ENCODE data around the gene FOXA3. TPM values are rescaled to one million over a fixed set of nuclear protein-coding genes. Genes with fewer than 3 reads are reported as not detected.

Gene FOXA3
- total RNA-seq, 2 experiments from 2014 or later = 0.36 TPM; not detected in 1

DNA sequence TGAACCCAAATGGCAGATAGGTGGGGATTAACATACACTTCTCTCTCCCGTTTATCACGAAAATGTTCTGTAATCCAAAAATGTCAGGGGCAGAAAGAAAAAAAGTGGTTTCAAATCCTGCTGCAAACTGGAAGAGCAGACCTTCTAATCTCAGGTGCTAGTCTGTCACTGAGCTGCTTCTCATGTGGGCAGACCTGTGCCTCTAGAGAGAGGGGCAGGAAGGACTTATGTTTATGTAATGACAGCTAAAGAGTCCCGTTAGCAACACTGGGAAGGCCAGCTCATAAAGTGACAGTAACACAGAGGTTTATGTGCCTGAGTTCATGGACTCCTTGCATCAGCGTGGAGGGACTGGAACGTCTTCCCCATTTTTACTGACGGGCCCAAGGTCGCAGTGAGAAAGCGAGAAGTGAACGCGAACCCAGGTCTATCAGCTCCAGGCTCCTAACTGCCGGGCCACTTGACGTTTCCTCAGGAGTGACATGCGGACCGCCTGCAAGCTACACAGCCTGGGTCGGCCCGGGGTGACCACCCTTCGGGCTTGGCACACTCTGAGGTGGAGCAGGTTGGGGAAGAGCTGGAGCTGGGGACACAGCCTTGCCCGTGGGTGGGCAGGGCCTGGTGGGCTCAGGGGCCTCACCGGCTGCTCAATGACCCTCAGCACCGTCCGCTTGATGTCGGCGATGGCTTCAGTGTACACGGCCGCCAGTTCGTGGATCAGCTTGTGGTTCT, 39.4 kb upstream of the FOXA3 start:
- POLR2A ChIA-PET = interaction anchor here (0.7 to 1.7 kb wide), 4 partner anchors 25 to 204 kb away, joined by 3 to 4 read pairs (median 4); no protein-coding TSS in a partner anchor
- CTCF ChIA-PET = interaction anchor here (1.1 to 4.7 kb wide), 3 partner anchors 7 to 25 kb away, joined by 3 to 35 read pairs (median 4); no protein-coding TSS in a partner anchor
- ATAC-seq = no peak
- Mint-ChIP-seq H3K9me3 (no peaks in the 10 kb centered on the region), H3K4me3 (no peak overlapping the region), H3K27ac (no peak overlapping the region), H3K4me1 (ENCODE audit: low read depth) (no peaks in the 10 kb centered on the region), H3K27me3 (no peaks in the 10 kb centered on the region), H3K36me3 (ENCODE audit: low read depth) (peaks cover 45% of the 10 kb centered on the region)
- intact Hi-C loops (cut with micrococcal nuclease) = no loop called here
- no peak for DNase-seq
- TF ChIP-seq, protein P1, sequence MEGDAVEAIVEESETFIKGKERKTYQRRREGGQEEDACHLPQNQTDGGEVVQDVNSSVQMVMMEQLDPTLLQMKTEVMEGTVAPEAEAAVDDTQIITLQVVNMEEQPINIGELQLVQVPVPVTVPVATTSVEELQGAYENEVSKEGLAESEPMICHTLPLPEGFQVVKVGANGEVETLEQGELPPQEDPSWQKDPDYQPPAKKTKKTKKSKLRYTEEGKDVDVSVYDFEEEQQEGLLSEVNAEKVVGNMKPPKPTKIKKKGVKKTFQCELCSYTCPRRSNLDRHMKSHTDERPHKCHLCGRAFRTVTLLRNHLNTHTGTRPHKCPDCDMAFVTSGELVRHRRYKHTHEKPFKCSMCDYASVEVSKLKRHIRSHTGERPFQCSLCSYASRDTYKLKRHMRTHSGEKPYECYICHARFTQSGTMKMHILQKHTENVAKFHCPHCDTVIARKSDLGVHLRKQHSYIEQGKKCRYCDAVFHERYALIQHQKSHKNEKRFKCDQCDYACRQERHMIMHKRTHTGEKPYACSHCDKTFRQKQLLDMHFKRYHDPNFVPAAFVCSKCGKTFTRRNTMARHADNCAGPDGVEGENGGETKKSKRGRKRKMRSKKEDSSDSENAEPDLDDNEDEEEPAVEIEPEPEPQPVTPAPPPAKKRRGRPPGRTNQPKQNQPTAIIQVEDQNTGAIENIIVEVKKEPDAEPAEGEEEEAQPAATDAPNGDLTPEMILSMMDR (IDR thresholded peaks at IDR 0.05) = no peak

DNA sequence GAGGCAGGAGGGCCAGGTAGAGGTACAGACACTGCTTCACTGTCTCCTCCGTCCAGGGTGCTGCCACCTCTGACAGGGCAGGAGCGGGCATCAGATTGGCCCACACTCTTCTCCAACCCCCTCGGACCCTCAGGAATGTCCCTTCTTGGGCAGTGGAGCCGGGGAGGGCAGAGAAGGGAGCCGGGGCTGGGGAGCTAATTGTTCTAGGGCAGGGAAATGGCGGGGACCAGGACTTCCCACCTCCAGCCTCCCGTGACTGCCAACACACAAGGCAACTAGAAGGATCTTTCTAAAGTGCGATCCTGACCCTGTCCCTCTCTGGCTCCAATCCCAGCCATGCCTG, 38.9 kb upstream of the FOXA3 start:
- peaks cover 46% of the 10 kb centered on the region for H3K36me3 Mint-ChIP-seq (ENCODE audit: low read depth)
- no peaks in the 10 kb centered on the region for H3K27me3 Mint-ChIP-seq
- no peak overlapping the region for H3K4me3 Mint-ChIP-seq

DNA sequence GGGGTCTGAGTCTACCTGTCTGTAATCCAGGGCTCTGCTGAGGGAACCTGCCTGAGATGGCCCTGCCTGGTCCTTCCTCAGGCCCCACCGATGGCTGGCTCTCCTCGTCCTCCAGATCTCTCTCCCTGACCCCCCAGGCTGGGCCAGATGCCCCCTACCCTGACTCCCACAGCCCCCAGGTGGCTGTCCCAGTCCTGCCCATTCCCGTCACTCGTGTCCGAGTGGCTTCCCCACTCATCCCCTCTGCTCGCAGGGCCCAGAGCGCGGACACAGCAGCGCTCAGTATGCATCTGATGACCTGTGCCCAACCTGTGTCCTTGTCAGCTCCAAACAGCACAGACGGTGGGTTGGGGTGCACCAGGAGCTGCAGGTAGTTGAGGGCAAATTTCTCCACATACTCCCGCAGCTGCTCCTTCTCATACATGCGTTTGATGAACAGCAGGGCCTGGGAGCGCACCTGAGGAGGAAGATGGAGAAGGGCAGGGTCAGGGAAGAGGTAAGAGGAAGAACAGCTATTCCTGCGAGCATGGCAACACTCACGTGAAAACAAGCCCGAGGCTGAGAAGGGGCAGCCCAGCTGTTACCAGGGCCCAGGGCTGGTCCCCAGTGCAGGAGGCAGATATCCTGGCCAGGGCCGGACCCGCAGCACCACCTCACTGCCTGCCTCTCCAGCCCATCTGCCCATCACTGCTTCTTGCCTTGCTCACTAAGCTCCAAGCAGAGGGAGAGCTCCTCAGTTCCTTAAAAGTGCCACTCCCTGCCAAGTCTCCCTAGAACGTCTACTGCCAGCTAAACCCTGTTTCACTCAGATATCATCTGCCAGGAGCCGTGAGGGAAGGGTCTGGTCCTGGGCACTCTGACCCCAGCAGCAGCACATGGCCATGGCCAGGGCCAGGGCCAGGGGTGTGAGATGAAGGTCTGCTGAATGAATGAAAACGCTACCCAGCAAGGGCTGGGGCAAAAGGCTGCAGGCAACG, 37.9 kb upstream of the FOXA3 start:
- CTCF ChIA-PET = interaction anchor here (4.7 kb wide), 1 partner anchor 9 kb away, joined by 35 read pairs; no protein-coding TSS in a partner anchor
- ATAC-seq = no peak
- Mint-ChIP-seq H3K27me3 (no peaks in the 10 kb centered on the region), H3K4me1 (ENCODE audit: low read depth) (no peaks in the 10 kb centered on the region), H3K9me3 (no peaks in the 10 kb centered on the region), H3K27ac (no peak overlapping the region), H3K36me3 (ENCODE audit: low read depth) (peaks cover 51% of the 10 kb centered on the region), H3K4me3 (no peak overlapping the region)
- DNase-seq = no peak
- TF ChIP-seq, protein P1 (IDR thresholded peaks at IDR 0.05) = no peak
- POLR2A ChIA-PET = interaction anchor here (1.0 to 2.1 kb wide), 2 partner anchors 9 to 11 kb away, joined by 4 to 8 read pairs; partner anchors contain the start of gene RSPH6A
- intact Hi-C loops (cut with micrococcal nuclease) = no loop called here

More for the DNA sequence above, 38.9 kb upstream of the FOXA3 start:
- DNase-seq (no peak), ATAC-seq (no peak)
- no peaks in the 10 kb centered on the region for H3K9me3 Mint-ChIP-seq
- no peaks in the 10 kb centered on the region for H3K4me1 Mint-ChIP-seq (ENCODE audit: low read depth)
- intact Hi-C loops (cut with micrococcal nuclease) = no loop called here
- H3K27ac Mint-ChIP-seq = no peak overlapping the region
- ChIA-PET CTCF (interaction anchor here (1.1 to 4.7 kb wide), 3 partner anchors 8 to 26 kb away, joined by 3 to 35 read pairs (median 4); no protein-coding TSS in a partner anchor), POLR2A (interaction anchor here (1.2 to 2.1 kb wide), 4 partner anchors 8 to 30 kb away, joined by 4 to 8 read pairs (median 4); no protein-coding TSS in a partner anchor)
- TF ChIP-seq, protein P1 (IDR thresholded peaks at IDR 0.05) = no peak

DNA sequence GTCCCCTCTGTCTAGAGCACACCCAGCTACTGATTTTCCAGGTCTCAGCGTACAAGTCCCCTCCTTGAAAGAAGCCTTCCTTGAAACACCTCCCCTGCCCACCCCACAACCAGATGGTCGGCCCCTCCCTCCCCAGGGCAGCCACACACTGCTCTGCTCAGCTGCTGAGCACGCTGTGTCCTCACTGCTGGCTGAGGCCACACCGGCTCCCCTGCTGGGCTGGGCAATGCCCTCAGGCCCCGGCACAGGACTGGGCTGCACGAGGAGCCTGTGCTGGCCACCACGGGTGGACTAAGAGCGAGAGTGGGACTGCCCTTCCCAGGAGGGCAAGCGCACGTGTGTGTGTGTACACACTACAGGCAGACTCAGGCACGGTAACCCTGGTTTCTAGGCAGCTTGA, 37.2 kb upstream of the FOXA3 start:
- no peaks in the 10 kb centered on the region for H3K9me3 Mint-ChIP-seq
- no peaks in the 10 kb centered on the region for H3K4me1 Mint-ChIP-seq (ENCODE audit: low read depth)
- peaks cover 56% of the 10 kb centered on the region for H3K36me3 Mint-ChIP-seq (ENCODE audit: low read depth)
- ChIA-PET POLR2A (interaction anchor here (1.0 to 2.1 kb wide), 2 partner anchors 9 to 12 kb away, joined by 4 to 8 read pairs; partner anchors contain the start of gene RSPH6A), CTCF (interaction anchor here (1.7 to 4.7 kb wide), 2 partner anchors 10 to 28 kb away, joined by 9 to 35 read pairs; no protein-coding TSS in a partner anchor)
- TF ChIP-seq, protein P1 (IDR thresholded peaks at IDR 0.05) = no peak
- H3K4me3 Mint-ChIP-seq = no peak overlapping the region
- no peak for ATAC-seq
- no peaks in the 10 kb centered on the region for H3K27me3 Mint-ChIP-seq
- H3K27ac Mint-ChIP-seq = no peak overlapping the region
- no peak for DNase-seq
- intact Hi-C loops (cut with micrococcal nuclease) = no loop called here
